ENCODE results near the gene SGCD.

DNA sequence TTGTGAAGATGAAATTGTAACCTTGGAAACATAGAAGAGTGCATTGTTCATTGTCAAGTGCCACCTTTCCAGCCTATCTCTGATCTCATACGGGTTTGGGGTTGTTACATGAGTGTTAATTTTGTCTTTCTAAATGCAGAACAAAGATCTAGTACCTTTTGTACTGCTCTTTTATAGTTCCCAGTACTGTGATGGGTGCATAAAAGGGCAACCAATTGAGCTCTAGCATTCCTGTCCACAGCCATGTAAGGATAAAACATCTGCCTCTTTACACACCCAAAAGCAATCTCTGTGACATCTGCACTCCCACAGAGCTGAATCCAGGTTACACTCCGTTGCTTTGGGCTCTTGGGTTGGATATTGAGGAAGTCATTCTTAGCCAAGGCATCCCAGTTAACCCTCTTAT lies 255.2 kb downstream of the SGCD start:
- TF ChIP-seq, protein P1, sequence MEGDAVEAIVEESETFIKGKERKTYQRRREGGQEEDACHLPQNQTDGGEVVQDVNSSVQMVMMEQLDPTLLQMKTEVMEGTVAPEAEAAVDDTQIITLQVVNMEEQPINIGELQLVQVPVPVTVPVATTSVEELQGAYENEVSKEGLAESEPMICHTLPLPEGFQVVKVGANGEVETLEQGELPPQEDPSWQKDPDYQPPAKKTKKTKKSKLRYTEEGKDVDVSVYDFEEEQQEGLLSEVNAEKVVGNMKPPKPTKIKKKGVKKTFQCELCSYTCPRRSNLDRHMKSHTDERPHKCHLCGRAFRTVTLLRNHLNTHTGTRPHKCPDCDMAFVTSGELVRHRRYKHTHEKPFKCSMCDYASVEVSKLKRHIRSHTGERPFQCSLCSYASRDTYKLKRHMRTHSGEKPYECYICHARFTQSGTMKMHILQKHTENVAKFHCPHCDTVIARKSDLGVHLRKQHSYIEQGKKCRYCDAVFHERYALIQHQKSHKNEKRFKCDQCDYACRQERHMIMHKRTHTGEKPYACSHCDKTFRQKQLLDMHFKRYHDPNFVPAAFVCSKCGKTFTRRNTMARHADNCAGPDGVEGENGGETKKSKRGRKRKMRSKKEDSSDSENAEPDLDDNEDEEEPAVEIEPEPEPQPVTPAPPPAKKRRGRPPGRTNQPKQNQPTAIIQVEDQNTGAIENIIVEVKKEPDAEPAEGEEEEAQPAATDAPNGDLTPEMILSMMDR (optimal IDR thresholded peaks at IDR 0.05 in 1 of 3, IDR thresholded peaks at IDR 0.05 in 1 of 3, conservative IDR thresholded peaks at IDR 0.05 in 1 of 3; ENCODE audit: extremely low read depth in 1 of 3, insufficient read depth in 2 of 3, low read length in 3 of 3), result no peak
- TF ChIP-seq EZH2 (IDR thresholded peaks at IDR 0.05; ENCODE audit: low read length), result no peak
